ENCODE measurements around the gene ZNF281. TPM values are rescaled to one million over a fixed set of nuclear protein-coding genes. Genes with fewer than 3 reads are reported as not detected.
A peak's percentile ranks its signal among the peaks of the same experiment; 100 is the strongest.
"Not testable (repeated sequence)": the region's sequence is repeated elsewhere in the genome, so short reads cannot be mapped to it uniquely, and the experiment has no call there.

ZNF281 gene
- total RNA-seq, 1 experiment from 2014 or later = 22.3 TPM

- CTCF ChIA-PET = interaction anchor here (0.6 to 1.0 kb wide), 2 partner anchors 13 to 34 kb away, joined by 3 read pairs; no protein-coding TSS in a partner anchor
- H3K36me3 Mint-ChIP-seq (ENCODE audit: insufficient read depth, unreplicated experiment) = no peaks in the 10 kb centered on the region
- POLR2A ChIA-PET = no interaction called here
- no peaks in the 10 kb centered on the region for H3K9me3 Mint-ChIP-seq (ENCODE audit: unreplicated experiment)
- no TSS peak for BruUV-seq (replicated peaks)
- peaks cover 7% of the 10 kb centered on the region for H3K4me1 Mint-ChIP-seq (ENCODE audit: insufficient read depth, unreplicated experiment)
- TF ChIP-seq CTCF (IDR thresholded peaks at IDR 0.05; ENCODE audit: unreplicated experiment) = no peak
- no peak overlapping the region for H3K27ac Mint-ChIP-seq (ENCODE audit: low read depth, unreplicated experiment)
- no peak overlapping the region for H3K4me3 Mint-ChIP-seq (ENCODE audit: unreplicated experiment)
- H3K27me3 Mint-ChIP-seq (ENCODE audit: insufficient read depth, unreplicated experiment) = no peaks in the 10 kb centered on the region
- DNase-seq (ENCODE audit: unreplicated experiment) = peak; percentile 57
- intact Hi-C loops (cut with micrococcal nuclease) = no loop called here
These were observed 50.1 kb downstream of the ZNF281 start for GRCh38 chr1:200359610-200360163.

- H3K27me3 Mint-ChIP-seq (ENCODE audit: insufficient read depth, unreplicated experiment); DNase-seq (ENCODE audit: unreplicated experiment); H3K27ac Mint-ChIP-seq (ENCODE audit: low read depth, unreplicated experiment); H3K4me3 Mint-ChIP-seq (ENCODE audit: unreplicated experiment); BruUV-seq (replicated peaks); H3K4me1 Mint-ChIP-seq (ENCODE audit: insufficient read depth, unreplicated experiment); H3K9me3 Mint-ChIP-seq (ENCODE audit: unreplicated experiment); intact Hi-C loops (cut with micrococcal nuclease); H3K36me3 Mint-ChIP-seq (ENCODE audit: insufficient read depth, unreplicated experiment): not testable (repeated sequence)
- CTCF ChIA-PET = interaction anchor here (0.9 kb wide), 1 partner anchor 78 kb away, joined by 3 read pairs; no protein-coding TSS in a partner anchor
- POLR2A ChIA-PET = interaction anchor here (1.1 to 1.7 kb wide), 2 partner anchors 23 to 77 kb away, joined by 3 to 4 read pairs; no protein-coding TSS in a partner anchor
These were observed 51.9 kb downstream of the ZNF281 start for GRCh38 chr1:200357925-200358324.

GRCh38 chr1:200355801-200356200 is 54.0 kb downstream of the ZNF281 start:
- DNase-seq (ENCODE audit: unreplicated experiment) = no peak
- Mint-ChIP-seq H3K27ac (ENCODE audit: low read depth, unreplicated experiment) (no peak overlapping the region), H3K4me3 (ENCODE audit: unreplicated experiment) (no peak overlapping the region), H3K4me1 (ENCODE audit: insufficient read depth, unreplicated experiment) (peaks cover 20% of the 10 kb centered on the region), H3K27me3 (ENCODE audit: insufficient read depth, unreplicated experiment) (no peaks in the 10 kb centered on the region), H3K9me3 (ENCODE audit: unreplicated experiment) (no peaks in the 10 kb centered on the region), H3K36me3 (ENCODE audit: insufficient read depth, unreplicated experiment) (no peaks in the 10 kb centered on the region)
- TF ChIP-seq CTCF (IDR thresholded peaks at IDR 0.05; ENCODE audit: unreplicated experiment) = no peak
- intact Hi-C loops (cut with micrococcal nuclease) = no loop called here
- CTCF ChIA-PET = interaction anchor here (0.7 to 1.3 kb wide), 5 partner anchors 9 to 50 kb away, joined by 3 to 4 read pairs (median 3); no protein-coding TSS in a partner anchor
- no TSS peak for BruUV-seq (replicated peaks)
- POLR2A ChIA-PET = interaction anchor here (1.0 to 2.3 kb wide), 4 partner anchors 13 to 23 kb away, joined by 3 to 8 read pairs (median 4); no protein-coding TSS in a partner anchor

Other genes with a start within 250 kb of the ZNF281 start
- gene KIF14, start 210.7 kb upstream of the ZNF281 start, total RNA-seq (2022) = 13.4 and 25.5 TPM in 2 replicates

All from MCF 10A (cell line).